ENCODE measurements around the gene IL6.
"Not testable (repeated sequence)": the region's sequence is repeated elsewhere in the genome, so short reads cannot be mapped to it uniquely, and the experiment has no call there.

The IL6 gene

GRCh38 chr7:22726907-22727713 lies at the start of gene IL6:
IL6 (plus strand) TSS chr7:22727200; CDS start chr7:22727263, 63 bp downstream.
- DNase-seq: no peak

- DNase-seq: not testable (repeated sequence)
These were observed 49.7 kb upstream of the IL6 start for GRCh38 chr7:22677263-22677662.

- no peak for DNase-seq
These were observed 49.3 kb upstream of the IL6 start for GRCh38 chr7:22677680-22678079.

GRCh38 chr7:22680482-22680911 lies 46.5 kb upstream of the IL6 start:
- no peak for DNase-seq

GRCh38 chr7:22681312-22681711 lies 45.7 kb upstream of the IL6 start:
- DNase-seq: no peak

GRCh38 chr7:22681852-22682657 lies 44.9 kb upstream of the IL6 start:
- DNase-seq: no peak

- no peak for DNase-seq
These were observed 43.6 kb upstream of the IL6 start for GRCh38 chr7:22683379-22683778.

GRCh38 chr7:22686620-22687019 lies 40.4 kb upstream of the IL6 start:
- no peak for DNase-seq

GRCh38 chr7:22688084-22688483 lies 38.9 kb upstream of the IL6 start:
- DNase-seq: no peak

GRCh38 chr7:22688934-22689333 lies 38.1 kb upstream of the IL6 start:
- not testable (repeated sequence) for DNase-seq

GRCh38 chr7:22694597-22695207 lies 32.3 kb upstream of the IL6 start:
- no peak for DNase-seq

- DNase-seq: no peak
These were observed 31.4 kb upstream of the IL6 start for GRCh38 chr7:22695476-22696132.

- DNase-seq: no peak
These were observed 30.3 kb upstream of the IL6 start for GRCh38 chr7:22696541-22697228.

- no peak for DNase-seq
These were observed 29.6 kb upstream of the IL6 start for GRCh38 chr7:22697322-22697859.

GRCh38 chr7:22697876-22698606 lies 29.0 kb upstream of the IL6 start:
- DNase-seq: no peak

- no peak for DNase-seq
These were observed 28.2 kb upstream of the IL6 start for GRCh38 chr7:22698767-22699166.

GRCh38 chr7:22700559-22701002 lies 26.4 kb upstream of the IL6 start:
- DNase-seq: no peak

GRCh38 chr7:22702516-22702915 lies 24.5 kb upstream of the IL6 start:
- no peak for DNase-seq

- DNase-seq: not testable (repeated sequence)
These were observed 23.7 kb upstream of the IL6 start for GRCh38 chr7:22703107-22703855.

GRCh38 chr7:22703978-22704610 lies 22.9 kb upstream of the IL6 start:
- not testable (repeated sequence) for DNase-seq
